HG03565 (cell line): ENCODE measurements around the gene AGFG2.
"Not testable (repeated sequence)": the region's sequence is repeated elsewhere in the genome, so short reads cannot be mapped to it uniquely, and the experiment has no call there.

Experiments
- ATAC-seq: cut with Tn5 transposase; IDR thresholded peaks from one replicate; pipeline ENCODE4 v1.9.1; 2021; ENCODE audit warnings: mild to moderate bottlenecking, moderate library complexity; ENCODE audit not compliant: unreplicated experiment

The AGFG2 gene

DNA sequence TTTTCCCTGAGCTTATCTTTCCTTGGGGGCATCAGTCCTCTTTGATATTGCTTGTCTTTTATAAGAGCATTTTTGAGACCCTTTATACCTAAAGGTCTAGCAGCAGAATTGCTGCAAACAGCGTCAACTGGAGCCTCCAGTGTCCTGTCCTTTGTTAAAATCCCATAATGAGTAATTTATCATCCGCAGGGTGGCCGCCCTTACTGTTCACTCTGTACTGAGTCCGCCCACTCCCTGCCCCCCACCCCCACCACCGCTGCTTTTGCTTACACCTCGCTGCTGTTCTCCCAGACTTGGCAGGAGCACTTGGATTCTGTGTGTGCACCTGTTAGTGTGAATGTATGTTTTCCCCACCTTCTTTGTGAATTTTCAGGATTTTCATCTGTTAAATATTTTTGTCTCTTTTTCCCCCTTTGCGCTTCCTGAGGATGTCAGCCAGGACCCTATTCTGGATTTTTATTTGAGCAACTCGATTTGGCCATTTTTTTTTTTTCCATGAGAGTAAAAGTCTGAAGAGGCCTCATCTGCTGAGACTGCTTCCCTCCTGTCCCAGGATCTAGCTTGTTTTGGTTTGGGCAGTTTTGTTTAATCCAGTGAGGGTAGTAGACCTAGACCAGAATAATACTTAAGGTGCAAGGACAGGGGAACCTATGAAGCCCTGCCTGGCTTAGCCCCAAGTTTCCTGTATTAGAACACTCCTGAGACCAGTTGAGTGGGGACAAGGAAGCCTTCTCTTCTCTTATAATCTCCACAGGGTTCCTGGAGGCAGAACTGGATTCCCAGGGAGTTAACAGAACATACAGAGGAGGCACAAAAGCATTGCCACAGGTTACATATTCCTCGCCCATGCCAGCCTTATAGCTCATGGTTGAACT lies 8.2 kb downstream of the AGFG2 start:
- no peak for ATAC-seq

DNA sequence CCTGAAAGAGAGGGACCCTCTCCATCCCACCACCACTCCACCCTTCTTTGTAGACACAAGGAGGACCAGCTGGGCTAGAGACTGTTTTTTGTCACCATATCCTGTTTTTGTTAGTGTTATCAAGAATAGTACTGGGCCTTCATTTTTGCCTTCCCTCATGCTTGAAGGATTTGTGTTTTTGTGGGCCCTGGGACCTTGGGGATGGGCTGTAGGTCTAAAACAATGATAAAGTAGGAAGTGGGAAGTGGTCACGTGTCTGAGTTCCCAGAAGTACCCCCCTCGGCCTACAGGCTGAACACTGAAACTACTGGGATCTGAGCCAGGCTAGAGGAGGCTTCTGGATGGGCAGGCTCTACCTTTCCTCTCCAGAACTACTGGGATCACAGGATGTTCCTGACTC lies 8.9 kb downstream of the AGFG2 start:
- no peak for ATAC-seq

- not testable (repeated sequence) for ATAC-seq
Measured at GRCh38 chr7:100548446-100548845, 9.4 kb downstream of the AGFG2 start.

GRCh38 chr7:100552532-100552931 lies 13.5 kb downstream of the AGFG2 start:
- ATAC-seq, result no peak

DNA sequence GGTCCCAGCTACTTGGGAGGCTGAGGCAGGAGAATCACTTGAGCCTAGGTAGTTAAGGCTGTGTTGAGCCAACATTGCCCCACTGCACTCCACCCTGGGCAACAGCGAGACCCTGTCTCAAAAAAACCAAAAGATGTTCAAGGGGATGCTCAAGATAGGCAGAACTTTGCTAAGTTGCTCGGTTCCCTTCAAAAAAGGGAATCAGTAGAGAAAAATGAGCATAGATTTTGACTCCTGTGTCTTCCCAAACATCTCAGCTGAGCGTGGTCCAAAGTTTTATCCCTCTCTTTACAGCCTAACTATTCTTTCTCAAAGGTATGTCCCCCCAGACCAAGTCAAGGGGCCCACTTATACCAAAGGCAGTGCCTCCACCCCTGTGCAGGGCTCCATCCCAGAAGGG lies 14.0 kb downstream of the AGFG2 start:
- ATAC-seq, result no peak

GRCh38 chr7:100555701-100556100 lies 16.7 kb downstream of the AGFG2 start:
- no peak for ATAC-seq

DNA sequence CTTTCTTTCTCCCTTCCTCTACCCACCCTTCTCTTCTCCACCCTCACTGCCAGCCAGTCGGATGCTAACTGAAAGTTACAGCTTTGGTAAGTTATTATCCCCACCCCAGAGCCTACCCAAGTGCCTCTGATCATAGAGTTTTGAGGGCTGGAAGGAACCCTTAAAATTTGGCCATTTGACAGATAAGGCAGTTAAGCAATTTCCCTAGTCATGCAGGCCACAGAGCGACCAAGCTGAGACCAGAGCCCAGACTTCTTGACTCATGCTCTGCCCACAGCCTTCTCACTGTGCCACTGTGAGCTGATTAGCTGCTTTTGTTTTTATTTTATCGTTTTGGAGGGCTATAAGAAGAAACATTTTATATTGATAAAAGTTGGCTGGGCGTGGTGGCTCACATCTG lies 17.5 kb downstream of the AGFG2 start:
- no peak for ATAC-seq

DNA sequence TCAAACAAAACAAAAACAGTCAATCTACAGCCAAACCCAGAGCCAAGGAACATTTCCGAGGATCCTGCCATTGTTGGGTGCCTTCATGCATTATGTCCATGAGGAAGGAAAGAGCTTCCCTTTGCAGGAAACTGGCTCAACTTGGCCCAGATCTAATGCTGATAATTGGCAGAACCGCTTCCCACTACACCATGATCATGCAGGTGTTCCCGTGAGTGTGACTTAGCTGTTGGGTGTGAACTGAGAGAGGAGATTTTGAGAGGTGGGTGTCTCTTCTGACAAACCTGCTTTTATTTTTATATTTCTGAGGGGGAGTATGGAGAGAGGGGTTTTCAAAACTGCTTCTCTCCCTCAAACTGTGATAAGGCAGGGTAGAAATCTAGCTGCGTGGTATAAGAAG lies 20.1 kb downstream of the AGFG2 start:
- no peak for ATAC-seq

- no peak for ATAC-seq
Measured at GRCh38 chr7:100561491-100562194, 22.6 kb downstream of the AGFG2 start.

DNA sequence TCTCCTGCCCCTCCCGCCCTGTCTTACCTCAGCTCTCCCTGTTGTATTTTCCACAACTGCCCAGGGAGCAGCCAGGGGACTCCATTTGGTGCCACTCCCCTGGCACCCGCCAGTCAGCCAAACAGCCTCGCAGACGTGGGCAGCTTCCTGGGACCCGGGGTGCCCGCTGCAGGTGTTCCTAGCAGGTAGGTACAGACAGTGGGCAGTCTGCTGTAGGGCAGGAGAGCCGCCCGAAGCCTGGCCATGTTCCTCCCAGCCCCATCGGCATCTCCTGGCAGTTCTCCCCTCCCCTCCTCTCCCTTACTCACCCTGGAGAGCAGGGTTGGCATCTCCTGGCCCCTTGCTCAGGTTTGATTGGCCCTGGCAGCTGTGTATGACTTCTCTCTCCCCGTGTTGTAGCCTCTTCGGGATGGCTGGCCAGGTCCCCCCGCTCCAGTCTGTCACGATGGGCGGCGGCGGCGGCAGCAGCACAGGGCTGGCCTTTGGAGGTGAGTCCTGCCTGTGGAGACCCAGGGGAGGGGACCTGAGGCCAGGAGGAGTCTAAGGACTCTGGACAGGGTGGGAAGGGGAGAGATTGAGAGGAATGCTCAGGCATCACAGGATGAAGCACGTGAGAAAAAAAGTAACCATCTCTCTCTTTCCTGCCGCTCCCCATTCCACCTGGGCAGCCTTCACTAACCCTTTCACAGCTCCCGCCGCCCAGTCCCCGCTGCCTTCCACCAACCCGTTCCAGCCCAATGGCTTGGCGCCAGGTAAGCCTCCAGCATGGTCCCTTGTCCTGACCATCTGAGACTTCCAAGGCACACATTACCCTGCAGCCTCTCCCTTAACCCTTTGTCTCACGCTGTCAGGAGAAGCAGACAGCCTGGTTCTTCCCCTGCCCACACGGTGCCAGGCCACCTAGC lies 23.4 kb downstream of the AGFG2 start:
- ATAC-seq, result no peak

- no peak for ATAC-seq
Measured at GRCh38 chr7:100563100-100563564, 24.1 kb downstream of the AGFG2 start.

- no peak for ATAC-seq
Measured at GRCh38 chr7:100563809-100564400, 24.9 kb downstream of the AGFG2 start.

DNA sequence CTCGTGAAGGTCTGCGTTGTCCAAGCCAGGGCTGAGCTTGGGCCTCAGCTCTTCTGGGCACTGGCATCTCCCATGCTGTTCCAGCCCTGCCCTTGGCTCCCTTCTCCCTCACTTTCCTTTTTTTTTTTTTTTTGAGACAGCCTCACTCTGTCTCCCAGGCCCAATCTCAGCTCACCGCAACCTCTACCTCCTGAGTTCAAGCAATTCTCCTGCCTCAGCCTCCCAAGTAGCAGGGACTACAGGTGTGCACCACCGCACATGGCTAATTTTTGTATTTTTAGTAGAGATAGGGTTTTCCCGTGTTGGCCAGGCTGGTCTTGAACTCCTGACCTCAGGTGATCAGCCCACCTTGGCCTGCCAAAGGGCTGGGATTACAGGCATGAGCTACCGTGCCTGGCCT lies 25.4 kb downstream of the AGFG2 start:
- not testable (repeated sequence) for ATAC-seq

DNA sequence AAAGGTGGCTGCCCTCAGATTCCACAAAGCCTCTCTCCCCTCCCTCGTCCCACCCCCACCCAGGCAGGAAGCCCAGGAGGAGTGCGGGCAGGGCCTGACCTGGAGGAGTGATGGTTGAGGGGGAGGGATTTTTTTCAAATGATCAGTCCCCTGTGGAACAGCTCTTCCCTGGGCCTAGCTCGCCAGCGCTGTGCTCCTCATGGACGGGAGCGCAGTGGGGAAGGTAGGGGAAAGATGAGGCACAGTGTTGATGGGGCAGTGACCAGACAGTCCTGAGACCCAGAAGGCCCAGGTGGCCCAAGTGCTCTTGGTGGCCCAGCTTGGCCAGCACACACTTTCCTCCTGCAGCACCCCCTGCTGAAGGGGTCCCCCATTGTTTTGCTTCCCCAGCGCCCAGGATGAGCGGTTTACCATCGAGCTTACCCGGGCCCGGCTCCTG lies 26.1 kb downstream of the AGFG2 start:
- ATAC-seq, result no peak

GRCh38 chr7:100566018-100566531 lies 27.1 kb downstream of the AGFG2 start:
- ATAC-seq, result no peak

GRCh38 chr7:100567031-100567730 lies 28.2 kb downstream of the AGFG2 start:
- no peak for ATAC-seq

- ATAC-seq, result no peak
Measured at GRCh38 chr7:100567751-100568175, 28.8 kb downstream of the AGFG2 start.

GRCh38 chr7:100568176-100568895 lies 29.3 kb downstream of the AGFG2 start:
- no peak for ATAC-seq
